ENCODE measurements around the gene KRTAP10-8. TPM values are rescaled to one million over a fixed set of nuclear protein-coding genes. Genes with fewer than 3 reads are reported as not detected.

Gene KRTAP10-8
- total and polyA plus RNA-seq, 7 experiments from 2014 or later = not detected

- Mint-ChIP-seq H3K4me1 (peaks cover 14 to 43% (median 34%) of the 10 kb centered on the region in 7 donors), H3K36me3 (peaks cover 0 to 12% (median 5%) of the 10 kb centered on the region in 5 donors), H3K4me3 (peak overlapping the region in 1 of 10 donors; percentile 13), H3K27me3 (peaks cover 0 to 39% (median 25%) of the 10 kb centered on the region in 5 donors), H3K9me3 (peaks cover under 1 to 35% (median 14%) of the 10 kb centered on the region in 11 donors), H3K27ac (peak overlapping the region in 3 of 9 donors; percentile 17 to 62 (median 22))
- Histone ChIP-seq H3K4me1 (ENCODE audit: control insufficient read depth in 2 of 2, insufficient read depth in 2 of 2, low read length in 2 of 2) (peaks cover 0 to 8% of the 10 kb centered on the region in 2 donors), H3K27ac (ENCODE audit: low read depth, low read length) (no peak overlapping the region), H3K36me3 (ENCODE audit: control insufficient read depth in 2 of 3, insufficient read depth in 3 of 3, low read length in 3 of 3) (no peaks in the 10 kb centered on the region), H3K27me3 (ENCODE audit: control insufficient read depth in 2 of 2, insufficient read depth in 2 of 2, low read length in 2 of 2) (no peaks in the 10 kb centered on the region), H3K4me3 (ENCODE audit: low read length) (no peak overlapping the region), H3K9me3 (ENCODE audit: control insufficient read depth in 2 of 3, low read length in 3 of 3) (no peaks in the 10 kb centered on the region)
- intact Hi-C loops (cut with micrococcal nuclease) = loop anchor here in 1 of 2 donors (5.0 to 10.0 kb wide), 3 partner anchors 34 to 129 kb away; partner anchors contain the start of genes KRTAP12-3, KRTAP12-4 and TSPEAR
- ATAC-seq (no peak), DNase-seq (no peak)
- ChIA-PET CTCF (interaction anchor here (0.6 to 1.2 kb wide), 3 partner anchors 51 to 1727 kb away, joined by 3 read pairs; no protein-coding TSS in a partner anchor), POLR2A (no interaction called here)
Observed at GRCh38 chr21:44583089-44583799, 28.6 kb upstream of the KRTAP10-8 start.

- no peaks in the 10 kb centered on the region for H3K9me3 ChIP-seq (ENCODE audit: control insufficient read depth in 2 of 3, low read length in 3 of 3)
- no peaks in the 10 kb centered on the region for H3K27me3 ChIP-seq (ENCODE audit: control insufficient read depth in 2 of 2, insufficient read depth in 2 of 2, low read length in 2 of 2)
- Mint-ChIP-seq H3K4me1 (peaks cover 14 to 43% (median 34%) of the 10 kb centered on the region in 7 donors), H3K27me3 (peaks cover 0 to 40% (median 25%) of the 10 kb centered on the region in 5 donors), H3K9me3 (peaks cover 0 to 35% (median 14%) of the 10 kb centered on the region in 11 donors), H3K27ac (peak overlapping the region in 2 of 9 donors; percentile 17 to 52), H3K36me3 (peaks cover 0 to 12% (median 5%) of the 10 kb centered on the region in 5 donors), H3K4me3 (no peak overlapping the region)
- no peak overlapping the region for H3K4me3 ChIP-seq (ENCODE audit: low read length)
- H3K36me3 ChIP-seq (ENCODE audit: control insufficient read depth in 2 of 3, insufficient read depth in 3 of 3, low read length in 3 of 3) = no peaks in the 10 kb centered on the region
- ATAC-seq = no peak
- ChIA-PET CTCF (interaction anchor here (0.5 to 1.2 kb wide), 4 partner anchors 9 to 1727 kb away, joined by 3 read pairs; no protein-coding TSS in a partner anchor), POLR2A (no interaction called here)
- peaks cover 0 to 8% of the 10 kb centered on the region in 2 donors for H3K4me1 ChIP-seq (ENCODE audit: control insufficient read depth in 2 of 2, insufficient read depth in 2 of 2, low read length in 2 of 2)
- no peak overlapping the region for H3K27ac ChIP-seq (ENCODE audit: low read depth, low read length)
- DNase-seq = peak in 3 of 9 donors; percentile 15 to 30 (median 18)
- intact Hi-C loops (cut with micrococcal nuclease) = loop anchor here in 1 of 2 donors (5.0 to 10.0 kb wide), 3 partner anchors 34 to 129 kb away; partner anchors contain the start of genes KRTAP12-3, KRTAP12-4 and TSPEAR
Observed at GRCh38 chr21:44583800-44584147, 28.1 kb upstream of the KRTAP10-8 start.

- no peak for DNase-seq
- no peaks in the 10 kb centered on the region for H3K27me3 ChIP-seq (ENCODE audit: control insufficient read depth in 2 of 2, insufficient read depth in 2 of 2, low read length in 2 of 2)
- ChIA-PET CTCF (no interaction called here), POLR2A (no interaction called here)
- intact Hi-C loops (cut with micrococcal nuclease) = loop anchor here in 1 of 2 donors (10.0 kb wide), 1 partner anchor 69 kb away; the partner anchor contains the start of genes KRTAP12-3 and KRTAP12-4
- H3K9me3 ChIP-seq (ENCODE audit: control insufficient read depth in 2 of 3, low read length in 3 of 3) = no peaks in the 10 kb centered on the region
- no peak overlapping the region for H3K4me3 Mint-ChIP-seq
- peaks cover 0 to 12% (median 5%) of the 10 kb centered on the region in 5 donors for H3K36me3 Mint-ChIP-seq
- no peaks in the 10 kb centered on the region for H3K36me3 ChIP-seq (ENCODE audit: control insufficient read depth in 2 of 3, insufficient read depth in 3 of 3, low read length in 3 of 3)
- peaks cover 0 to 8% of the 10 kb centered on the region in 2 donors for H3K4me1 ChIP-seq (ENCODE audit: control insufficient read depth in 2 of 2, insufficient read depth in 2 of 2, low read length in 2 of 2)
- ATAC-seq = no peak
- no peak overlapping the region for H3K27ac ChIP-seq (ENCODE audit: low read depth, low read length)
- peaks cover 0 to 42% (median 25%) of the 10 kb centered on the region in 5 donors for H3K27me3 Mint-ChIP-seq
- H3K27ac Mint-ChIP-seq = peak overlapping the region in 1 of 9 donors; percentile 25
- peaks cover 0 to 24% (median 8%) of the 10 kb centered on the region in 11 donors for H3K9me3 Mint-ChIP-seq
- no peak overlapping the region for H3K4me3 ChIP-seq (ENCODE audit: low read length)
- H3K4me1 Mint-ChIP-seq = peaks cover 5 to 34% (median 23%) of the 10 kb centered on the region in 7 donors
Observed at GRCh38 chr21:44585892-44586291, 26.0 kb upstream of the KRTAP10-8 start.

- ChIA-PET CTCF (no interaction called here), POLR2A (no interaction called here)
- Mint-ChIP-seq H3K27ac (peak overlapping the region in 1 of 9 donors; percentile 28), H3K4me1 (peaks cover 2 to 6% (median 5%) of the 10 kb centered on the region in 7 donors), H3K9me3 (peaks cover 0 to 6% (median 0%) of the 10 kb centered on the region in 11 donors), H3K27me3 (peaks cover 0 to 42% (median 21%) of the 10 kb centered on the region in 5 donors), H3K36me3 (peaks cover 0 to 4% (median 0%) of the 10 kb centered on the region in 5 donors), H3K4me3 (no peak overlapping the region)
- no peaks in the 10 kb centered on the region for H3K9me3 ChIP-seq (ENCODE audit: control insufficient read depth in 2 of 3, low read length in 3 of 3)
- no peaks in the 10 kb centered on the region for H3K36me3 ChIP-seq (ENCODE audit: control insufficient read depth in 2 of 3, insufficient read depth in 3 of 3, low read length in 3 of 3)
- intact Hi-C loops (cut with micrococcal nuclease) = loop anchor here in 1 of 2 donors (10.0 kb wide), 1 partner anchor 66 kb away; the partner anchor contains the start of genes KRTAP12-3 and KRTAP12-4
- H3K4me1 ChIP-seq (ENCODE audit: control insufficient read depth in 2 of 2, insufficient read depth in 2 of 2, low read length in 2 of 2) = no peaks in the 10 kb centered on the region
- DNase-seq (no peak), ATAC-seq (no peak)
- H3K27ac ChIP-seq (ENCODE audit: low read depth, low read length) = no peak overlapping the region
- no peaks in the 10 kb centered on the region for H3K27me3 ChIP-seq (ENCODE audit: control insufficient read depth in 2 of 2, insufficient read depth in 2 of 2, low read length in 2 of 2)
- no peak overlapping the region for H3K4me3 ChIP-seq (ENCODE audit: low read length)
Observed at GRCh38 chr21:44589094-44589493, 22.8 kb upstream of the KRTAP10-8 start.

- CTCF ChIA-PET = no interaction called here
- peak overlapping the region in 1 of 9 donors; percentile 28 for H3K27ac Mint-ChIP-seq
- peaks cover 0 to 2% (median 0%) of the 10 kb centered on the region in 7 donors for H3K4me1 Mint-ChIP-seq
Observed at GRCh38 chr21:44589586-44590305, 22.1 kb upstream of the KRTAP10-8 start.

GRCh38 chr21:44590311-44590721, 21.6 kb upstream of the KRTAP10-8 start:
- ATAC-seq (no peak), DNase-seq (no peak)
- H3K9me3 Mint-ChIP-seq = peaks cover 0 to 6% (median 0%) of the 10 kb centered on the region in 11 donors
- Histone ChIP-seq H3K9me3 (ENCODE audit: control insufficient read depth in 2 of 3, low read length in 3 of 3) (no peaks in the 10 kb centered on the region), H3K27ac (ENCODE audit: low read depth, low read length) (no peak overlapping the region), H3K4me1 (ENCODE audit: control insufficient read depth in 2 of 2, insufficient read depth in 2 of 2, low read length in 2 of 2) (no peaks in the 10 kb centered on the region), H3K4me3 (ENCODE audit: low read length) (no peak overlapping the region), H3K36me3 (ENCODE audit: control insufficient read depth in 2 of 3, insufficient read depth in 3 of 3, low read length in 3 of 3) (no peaks in the 10 kb centered on the region), H3K27me3 (ENCODE audit: control insufficient read depth in 2 of 2, insufficient read depth in 2 of 2, low read length in 2 of 2) (no peaks in the 10 kb centered on the region)
- intact Hi-C loops (cut with micrococcal nuclease) = loop anchor here in 1 of 2 donors (2.0 kb wide), 1 partner anchor 48 kb away; no protein-coding TSS in a partner anchor
- H3K36me3 Mint-ChIP-seq = peaks cover 0 to 4% (median 0%) of the 10 kb centered on the region in 5 donors
- CTCF ChIA-PET = no interaction called here
- POLR2A ChIA-PET = no interaction called here
- H3K27ac Mint-ChIP-seq = no peak overlapping the region
- H3K4me3 Mint-ChIP-seq = no peak overlapping the region
- peaks cover 0 to 36% (median 21%) of the 10 kb centered on the region in 5 donors for H3K27me3 Mint-ChIP-seq
- peaks cover 0 to 5% (median 2%) of the 10 kb centered on the region in 7 donors for H3K4me1 Mint-ChIP-seq

More at GRCh38 chr21:44589586-44590305, 22.1 kb upstream of the KRTAP10-8 start:
- Mint-ChIP-seq H3K36me3 (peaks cover 0 to 4% (median 0%) of the 10 kb centered on the region in 5 donors), H3K27me3 (peaks cover 0 to 38% (median 21%) of the 10 kb centered on the region in 5 donors), H3K9me3 (peaks cover 0 to 6% (median 0%) of the 10 kb centered on the region in 11 donors), H3K4me3 (no peak overlapping the region)
- Histone ChIP-seq H3K9me3 (ENCODE audit: control insufficient read depth in 2 of 3, low read length in 3 of 3) (no peaks in the 10 kb centered on the region), H3K4me1 (ENCODE audit: control insufficient read depth in 2 of 2, insufficient read depth in 2 of 2, low read length in 2 of 2) (no peaks in the 10 kb centered on the region), H3K36me3 (ENCODE audit: control insufficient read depth in 2 of 3, insufficient read depth in 3 of 3, low read length in 3 of 3) (no peaks in the 10 kb centered on the region), H3K27ac (ENCODE audit: low read depth, low read length) (no peak overlapping the region), H3K4me3 (ENCODE audit: low read length) (no peak overlapping the region), H3K27me3 (ENCODE audit: control insufficient read depth in 2 of 2, insufficient read depth in 2 of 2, low read length in 2 of 2) (no peaks in the 10 kb centered on the region)
- ATAC-seq = no peak
- no peak for DNase-seq
- intact Hi-C loops (cut with micrococcal nuclease) = loop anchor here (2.0 to 10.0 kb wide), 2 partner anchors 49 to 65 kb away; partner anchors contain the start of genes KRTAP12-3 (in 1 of the 2) and KRTAP12-4 (in 1 of the 2)
- POLR2A ChIA-PET = no interaction called here
